DLD1 (cell line): ENCODE measurements around the gene IL1RAPL1.
"Not testable (repeated sequence)": the region's sequence is repeated elsewhere in the genome, so short reads cannot be mapped to it uniquely, and the experiment has no call there.

Experiments
- in situ Hi-C: cut with HindIII; loops from 2 replicates; pipeline ENCODE4 v1.10.0; 2017; ENCODE audit warnings: low sequenced_read_pairs

Gene IL1RAPL1

DNA sequence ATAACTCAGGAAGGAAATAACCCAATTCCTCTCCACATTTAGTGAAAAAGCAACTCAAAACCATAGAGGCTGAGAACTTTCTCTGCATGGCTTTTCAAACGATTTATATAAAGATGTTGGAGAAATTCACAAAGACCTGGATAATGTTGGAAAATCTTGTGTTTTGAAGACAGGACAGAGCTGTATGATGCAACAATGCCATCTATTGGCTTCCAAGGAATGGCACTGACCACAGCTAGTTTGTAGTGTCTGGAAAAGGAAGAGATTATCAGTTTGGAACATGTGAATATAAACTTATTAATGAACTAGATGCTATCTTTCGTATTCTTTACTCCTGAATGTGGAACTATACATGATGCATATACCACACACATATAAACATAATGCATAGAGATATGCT is 503.6 kb downstream of the IL1RAPL1 start:
- in situ Hi-C loops, result no loop called here

DNA sequence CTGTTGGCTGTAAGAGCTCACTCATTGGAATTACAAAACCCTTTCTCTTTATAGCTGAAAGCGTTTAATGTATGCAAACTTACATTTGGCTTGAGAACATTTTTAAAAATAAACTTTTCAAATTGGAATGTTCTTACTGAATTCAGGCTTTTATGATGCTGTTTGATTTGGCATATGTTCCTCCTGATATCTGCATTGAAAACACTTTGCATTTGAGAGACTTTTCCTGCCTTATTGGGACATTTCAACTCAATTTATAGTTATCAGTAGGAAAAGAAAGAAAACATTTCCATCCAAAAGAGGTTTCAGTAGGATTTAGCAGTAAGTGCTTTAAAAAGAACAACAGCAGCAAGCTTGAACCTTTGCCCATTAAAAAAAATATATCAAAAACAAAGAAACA is 520.0 kb downstream of the IL1RAPL1 start:
- in situ Hi-C loops, result no loop called here

DNA sequence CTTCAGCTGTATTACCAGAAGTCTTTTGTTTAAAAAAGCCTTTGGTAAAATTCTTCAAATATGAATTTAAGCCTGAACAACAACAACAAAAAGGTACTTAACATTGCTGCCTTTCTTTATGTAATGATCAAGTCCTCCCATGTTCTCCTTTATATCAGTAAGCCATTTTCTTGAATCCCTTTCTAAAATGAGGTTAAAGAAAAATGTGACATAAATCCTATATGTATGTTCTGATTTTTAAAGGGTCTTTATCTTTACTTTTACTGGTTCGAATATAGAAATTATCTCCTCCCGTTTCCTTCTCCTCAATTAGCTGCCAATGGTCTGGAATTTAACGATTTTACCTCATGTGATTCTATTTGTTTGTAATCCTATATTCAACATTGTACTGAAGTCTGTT is 522.8 kb downstream of the IL1RAPL1 start:
- in situ Hi-C loops, result no loop called here

DNA sequence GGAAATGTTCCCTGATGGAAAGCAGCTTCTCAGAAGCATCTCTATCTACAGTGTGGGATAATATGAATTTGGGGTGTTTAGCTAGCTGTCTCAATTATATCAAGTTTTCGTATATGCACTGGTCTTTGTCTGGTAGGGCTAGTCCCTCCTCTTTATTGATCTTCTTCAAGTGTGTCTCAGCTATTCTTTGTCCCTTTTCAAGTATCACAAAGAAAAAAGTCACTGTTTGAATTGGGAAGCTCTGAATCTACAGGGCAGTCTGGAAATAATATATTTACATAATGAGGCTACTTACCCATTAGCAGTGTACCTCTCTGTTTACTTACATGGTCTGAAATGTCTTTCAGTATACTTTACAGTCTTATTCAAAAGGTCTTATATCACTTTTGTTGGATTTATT is 526.0 kb downstream of the IL1RAPL1 start:
- in situ Hi-C loops, result no loop called here

DNA sequence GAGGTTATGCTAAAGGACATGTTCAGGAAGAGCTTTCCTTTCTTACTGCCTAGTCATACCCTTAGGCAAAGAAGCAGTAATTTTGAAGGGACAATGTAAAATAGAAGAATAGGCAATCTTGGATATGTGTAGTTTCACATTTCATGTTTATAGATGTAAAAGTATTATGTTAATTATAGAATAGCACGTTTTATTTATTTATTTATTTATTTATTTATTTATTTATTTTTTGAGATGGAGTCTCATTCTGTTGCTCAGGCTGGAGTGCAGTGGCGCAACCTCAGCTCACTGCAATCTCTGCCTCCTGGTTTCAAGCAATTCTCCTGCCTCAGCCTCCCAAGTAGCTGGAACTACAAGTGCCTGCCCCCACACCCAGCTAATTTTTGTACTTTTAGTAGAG is 535.6 kb downstream of the IL1RAPL1 start:
- in situ Hi-C loops, result not testable (repeated sequence)

DNA sequence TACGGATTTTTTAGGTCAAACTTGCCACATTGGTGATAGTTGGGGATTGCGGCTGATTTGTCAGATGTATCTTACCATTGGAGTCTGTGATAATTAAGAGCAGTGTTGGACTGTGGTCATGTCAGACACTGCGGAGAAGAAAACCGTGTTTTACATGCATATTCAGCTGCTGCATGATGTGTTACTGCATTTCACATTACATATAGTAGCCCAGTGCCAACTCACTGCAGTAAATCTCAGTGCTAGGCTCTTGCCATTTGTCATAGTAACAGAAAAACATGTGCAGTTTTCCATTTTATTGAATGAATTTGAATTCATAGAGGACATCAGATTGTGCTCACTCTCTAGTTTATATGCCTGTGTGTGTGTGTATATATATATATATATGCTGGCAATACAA is 543.7 kb downstream of the IL1RAPL1 start:
- in situ Hi-C loops, result no loop called here

DNA sequence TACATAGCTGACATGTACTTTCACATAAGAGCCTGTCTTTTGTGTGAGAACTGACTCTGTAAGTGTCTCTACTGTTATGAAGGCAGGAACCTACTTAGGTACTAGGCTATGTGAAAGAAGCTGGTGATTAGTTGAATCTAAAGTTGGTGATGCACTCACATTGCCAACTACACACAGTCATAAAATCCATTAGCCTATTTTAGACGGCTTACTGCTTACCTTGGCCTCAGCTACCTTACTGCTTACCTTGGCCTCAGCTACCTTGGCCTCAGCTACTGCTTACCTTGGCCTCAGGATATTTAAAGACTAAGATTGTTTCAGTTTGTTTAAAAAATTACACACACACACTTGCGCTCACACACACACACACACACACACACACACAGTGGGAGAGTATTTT is 549.7 kb downstream of the IL1RAPL1 start:
- in situ Hi-C loops, result no loop called here

DNA sequence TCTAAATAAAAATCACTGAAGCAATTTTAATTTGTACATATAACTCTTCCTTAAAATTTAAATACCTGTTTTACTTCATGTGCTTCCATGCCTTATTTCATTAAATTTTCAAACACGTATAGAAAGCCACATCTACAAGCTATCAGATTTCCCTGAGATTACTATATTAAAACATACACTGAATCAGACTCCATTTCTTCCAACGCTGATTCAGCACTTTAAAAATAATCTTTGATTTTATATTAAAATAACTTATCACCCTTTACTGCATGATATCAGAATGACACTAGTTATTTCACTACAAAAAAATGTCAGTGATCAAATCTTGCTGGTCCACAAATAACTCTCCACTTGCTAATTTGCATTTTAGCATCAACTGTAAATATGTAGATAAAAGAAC is 550.8 kb downstream of the IL1RAPL1 start:
- in situ Hi-C loops, result no loop called here

DNA sequence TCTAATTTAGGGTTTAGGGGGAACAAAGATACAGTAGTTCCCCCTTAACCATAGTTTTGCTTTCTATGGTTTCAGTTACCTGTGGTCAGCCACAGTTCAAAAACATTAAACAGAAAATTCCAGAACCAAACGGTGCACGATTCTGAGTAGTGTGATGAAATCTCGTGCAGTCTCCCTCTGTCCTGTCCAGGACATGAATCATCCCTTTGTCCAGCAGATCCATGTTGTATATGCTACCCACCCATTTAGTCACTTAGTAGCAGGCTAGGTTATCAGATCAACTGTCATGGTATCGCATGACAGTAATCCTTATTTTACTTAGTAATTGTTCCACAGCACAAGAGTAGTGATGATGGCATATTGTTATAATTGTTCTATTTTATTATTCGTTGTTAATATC is 556.1 kb downstream of the IL1RAPL1 start:
- in situ Hi-C loops, result no loop called here

DNA sequence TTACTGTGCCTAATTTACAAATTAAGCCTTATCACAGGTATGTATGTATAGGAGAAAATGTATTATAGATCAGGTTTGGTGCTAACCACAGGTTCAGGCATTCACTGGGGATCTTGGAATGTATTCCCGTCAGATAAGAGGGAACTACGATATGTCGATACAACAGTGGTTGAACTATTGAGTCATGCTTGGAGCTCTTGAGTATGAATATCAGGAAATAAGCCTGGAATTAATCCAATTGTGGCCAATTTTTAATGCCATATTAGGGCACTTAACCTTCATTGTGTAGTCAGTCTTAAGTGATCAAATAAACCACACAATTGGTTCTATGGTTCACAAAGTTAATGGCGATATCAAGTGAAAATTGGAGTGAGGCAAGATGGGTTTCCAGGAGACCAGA is 556.5 kb downstream of the IL1RAPL1 start:
- in situ Hi-C loops, result no loop called here

DNA sequence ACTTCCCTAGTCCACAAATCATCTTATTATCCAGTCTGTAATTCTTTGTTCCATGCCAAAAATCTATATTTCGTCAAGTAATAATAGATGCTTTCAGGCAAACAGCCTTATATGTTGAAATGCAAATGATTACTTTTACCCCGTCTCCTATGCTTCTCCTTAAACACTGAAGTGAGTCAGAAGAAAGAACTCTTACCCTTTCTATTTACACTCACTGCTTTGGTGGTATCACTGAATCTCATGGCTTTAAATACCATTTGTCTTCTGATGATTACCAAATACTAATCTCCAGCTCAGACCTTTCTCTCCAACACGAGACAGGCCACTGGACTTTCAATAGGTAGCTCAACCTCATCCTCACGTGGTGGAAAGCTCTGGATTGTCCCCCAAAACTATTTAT is 558.1 kb downstream of the IL1RAPL1 start:
- in situ Hi-C loops, result no loop called here

DNA sequence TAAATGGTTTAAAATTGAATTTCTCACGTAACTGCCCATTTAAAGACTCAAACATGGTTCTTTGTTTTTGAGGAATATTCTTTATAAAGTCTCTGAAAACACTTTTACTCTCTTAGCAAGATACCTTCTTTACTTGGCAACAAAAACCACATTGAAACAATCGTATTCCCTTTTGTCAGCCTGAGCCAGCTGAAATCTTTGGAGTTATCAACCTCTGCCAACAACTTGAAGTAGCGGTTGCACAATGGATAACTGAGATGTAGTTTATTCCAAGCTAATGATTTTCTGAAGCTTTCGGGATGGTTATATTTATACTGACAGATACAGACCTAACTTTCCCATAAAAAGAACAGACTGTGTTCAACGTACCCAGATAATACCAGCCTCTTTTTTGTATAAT is 561.3 kb downstream of the IL1RAPL1 start:
- in situ Hi-C loops, result no loop called here

DNA sequence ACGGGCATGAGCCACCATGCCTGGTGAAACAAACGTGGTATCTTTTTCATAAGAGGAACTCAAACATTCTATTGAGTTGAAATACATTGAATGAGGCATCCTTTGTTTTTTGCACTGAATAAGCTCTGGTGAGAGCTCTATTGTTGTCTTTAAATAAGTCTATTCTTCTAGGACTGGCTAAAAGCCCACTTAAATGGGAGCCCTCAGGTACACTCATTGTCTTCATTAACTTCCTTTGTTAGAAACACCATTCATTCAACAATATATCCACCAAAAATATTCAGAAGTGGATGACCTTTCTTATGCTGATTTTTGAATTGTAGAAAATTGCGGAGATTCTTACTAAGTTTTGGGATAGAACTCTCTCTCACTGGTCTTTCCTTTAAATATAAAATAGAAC is 568.0 kb downstream of the IL1RAPL1 start:
- in situ Hi-C loops, result no loop called here

DNA sequence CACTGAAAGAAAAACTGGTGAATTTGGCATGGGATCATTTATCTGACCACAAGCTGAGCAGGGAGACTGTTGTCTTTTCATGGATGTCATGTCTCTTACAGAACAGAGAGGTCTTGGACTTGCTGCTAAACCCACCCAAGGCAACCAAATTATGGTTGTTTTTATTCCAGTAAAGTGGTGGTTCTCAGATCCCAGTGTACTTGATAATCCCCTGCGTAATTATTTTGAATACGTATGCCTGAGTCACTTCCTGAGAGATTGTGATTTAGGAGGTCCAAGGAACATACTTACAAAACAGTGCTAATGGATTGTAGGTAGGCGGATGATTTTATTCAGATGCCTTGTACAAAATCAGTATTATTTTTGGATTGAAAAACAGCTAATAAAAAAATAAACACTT is 585.6 kb downstream of the IL1RAPL1 start:
- in situ Hi-C loops, result no loop called here

DNA sequence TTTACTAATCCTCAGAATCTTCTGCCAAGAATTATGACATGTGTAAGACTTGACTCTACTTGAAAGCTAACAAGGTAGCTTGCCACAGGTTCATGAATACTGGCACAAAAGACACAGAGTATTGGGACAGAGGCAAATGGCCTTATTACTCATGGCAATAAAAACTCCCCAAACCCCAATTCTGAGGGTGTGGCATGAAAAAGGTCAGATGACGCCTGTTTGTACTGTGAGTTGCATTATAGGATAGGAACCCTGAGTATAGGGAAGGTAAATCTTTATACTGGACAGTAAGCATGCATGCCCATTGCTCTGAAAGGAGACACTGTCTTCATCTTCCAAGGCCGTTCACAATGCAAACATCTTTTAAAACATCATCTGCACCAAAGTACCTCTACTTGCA is 600.0 kb downstream of the IL1RAPL1 start:
- in situ Hi-C loops, result no loop called here

DNA sequence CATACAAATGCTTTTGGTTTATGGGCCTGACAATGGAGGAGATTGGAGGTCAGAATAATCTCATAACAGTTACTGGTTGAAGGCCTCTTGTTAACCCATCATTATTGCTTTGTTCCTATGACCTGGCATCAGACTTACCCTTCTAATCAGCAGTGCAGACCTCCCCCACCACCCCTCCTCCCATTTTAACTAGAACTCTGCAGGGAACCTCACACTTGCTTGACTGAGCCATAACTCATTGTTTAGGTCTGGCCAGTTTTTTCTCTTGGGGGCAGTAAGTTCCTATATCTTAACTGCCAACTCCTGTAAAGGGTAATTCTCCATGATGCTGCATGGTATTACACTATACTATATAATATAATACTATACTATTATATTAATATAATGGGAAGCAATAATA is 609.3 kb downstream of the IL1RAPL1 start:
- in situ Hi-C loops, result no loop called here

DNA sequence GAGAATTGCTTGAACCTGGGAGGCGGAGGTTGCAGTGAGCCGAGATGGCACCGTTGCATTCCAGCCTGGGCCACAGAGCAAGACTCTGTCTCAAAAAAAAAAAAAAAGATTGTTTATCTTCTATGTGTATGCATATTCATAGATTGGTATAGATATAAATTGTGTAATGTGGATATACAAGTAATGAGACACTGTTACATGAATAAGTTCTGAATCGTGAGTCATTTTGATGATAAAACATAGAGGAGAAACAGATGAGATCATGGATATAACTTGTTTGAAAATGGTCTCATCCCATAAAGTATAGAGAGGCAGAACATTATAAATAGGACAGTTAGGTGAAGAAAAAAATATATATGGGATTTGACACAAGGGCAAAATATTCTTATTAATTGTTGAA is 628.0 kb downstream of the IL1RAPL1 start:
- in situ Hi-C loops, result no loop called here

DNA sequence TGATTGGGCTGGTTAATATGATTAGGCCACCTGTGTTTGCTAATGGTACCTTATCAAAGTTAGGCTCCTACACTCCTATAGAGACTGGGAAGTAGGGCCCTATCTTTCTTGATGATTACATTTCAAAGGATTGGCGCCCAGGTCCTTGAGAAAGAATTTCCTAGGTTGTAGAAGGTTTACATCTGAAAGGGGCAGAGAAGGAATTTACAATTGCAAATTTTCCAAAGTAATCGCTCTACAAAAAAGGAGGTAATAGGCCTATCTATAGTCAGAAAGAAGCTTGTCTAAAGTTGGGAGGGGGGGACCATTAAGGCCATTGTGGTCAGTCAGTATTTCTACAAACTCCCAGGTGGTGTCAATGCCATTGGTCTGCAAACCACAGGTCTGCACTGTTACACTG is 638.4 kb downstream of the IL1RAPL1 start:
- in situ Hi-C loops, result no loop called here

DNA sequence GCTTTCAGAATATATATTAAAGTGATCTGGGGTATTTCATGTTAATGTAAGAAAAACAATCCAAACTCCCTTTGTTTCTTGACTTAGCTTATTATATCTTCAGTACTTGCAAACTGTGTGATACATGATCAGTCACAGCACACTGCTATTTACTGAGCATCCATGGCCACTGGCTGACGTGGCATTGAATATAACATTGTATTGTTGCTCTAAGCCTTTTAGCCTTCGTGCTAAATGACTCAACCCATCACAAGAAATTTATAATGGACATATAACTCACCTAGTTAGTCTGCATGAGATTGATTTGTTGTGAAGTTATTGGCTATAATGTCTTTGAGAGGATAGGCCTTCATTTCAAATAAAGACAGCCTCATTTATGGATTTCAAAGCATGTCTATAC is 642.6 kb downstream of the IL1RAPL1 start:
- in situ Hi-C loops, result no loop called here

DNA sequence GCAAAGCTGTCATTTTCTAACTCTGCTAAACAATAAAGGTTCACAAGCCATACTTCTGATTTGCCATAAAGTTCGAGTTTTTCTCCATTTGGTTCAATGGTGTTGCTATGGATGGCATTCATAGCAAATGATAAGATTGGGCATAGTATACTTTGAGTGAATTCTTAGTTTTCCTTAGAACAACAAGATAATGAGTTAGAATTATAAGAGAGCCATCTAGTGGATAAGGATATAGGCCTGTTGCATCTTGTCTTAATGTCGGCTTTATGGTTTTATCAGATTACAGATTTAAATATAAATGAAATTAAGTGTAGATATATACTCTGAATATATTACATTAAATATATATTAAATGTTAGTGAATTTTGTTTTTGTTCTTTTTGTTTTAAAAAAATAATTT is 644.6 kb downstream of the IL1RAPL1 start:
- in situ Hi-C loops, result no loop called here

DNA sequence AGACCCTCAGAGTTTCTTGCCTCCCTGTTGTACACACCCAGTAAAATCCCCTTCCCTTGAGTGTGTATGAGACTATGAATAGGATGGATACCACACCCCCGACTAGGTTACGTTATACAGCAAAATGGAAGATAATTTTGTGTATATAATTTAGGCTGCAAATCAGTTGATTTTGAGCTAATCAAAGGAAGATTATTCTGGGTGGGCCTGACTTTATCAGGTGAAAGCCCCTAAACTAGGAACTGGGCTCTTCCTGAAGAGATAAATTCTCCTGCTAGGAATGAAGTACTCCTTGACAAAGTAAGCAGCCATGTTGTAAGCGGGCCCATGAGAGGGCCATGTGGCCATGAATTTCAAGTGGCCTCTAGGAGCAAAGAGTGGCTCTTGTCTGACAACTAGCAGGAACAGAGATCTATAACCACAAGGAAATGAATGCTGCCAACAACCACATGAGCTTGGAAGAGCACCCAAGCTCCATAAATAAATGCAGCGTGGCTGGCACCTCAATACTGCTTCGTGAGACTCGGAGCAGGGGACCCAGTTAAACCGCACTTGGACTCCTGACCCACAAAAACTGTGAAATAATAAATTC is 646.4 kb downstream of the IL1RAPL1 start:
- in situ Hi-C loops, result no loop called here

DNA sequence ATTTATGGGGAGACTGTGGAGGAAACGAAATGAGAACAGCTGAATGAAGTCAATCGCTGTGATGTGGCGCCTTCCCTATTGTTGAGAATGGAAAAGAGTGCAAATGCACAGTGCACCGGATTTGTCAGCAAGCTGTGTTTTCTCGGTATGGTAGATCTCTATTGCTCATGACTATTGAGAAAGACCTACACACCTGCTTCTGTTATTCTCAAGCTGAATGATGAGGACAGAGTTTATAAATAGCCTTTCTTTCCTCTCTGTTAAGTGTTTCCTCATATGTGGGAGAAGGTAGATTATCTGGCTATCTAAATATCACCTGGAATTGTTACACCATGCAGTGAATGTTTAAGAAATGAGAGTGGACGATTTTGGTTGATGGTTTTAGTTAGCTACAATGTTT is 650.7 kb downstream of the IL1RAPL1 start:
- in situ Hi-C loops, result no loop called here

DNA sequence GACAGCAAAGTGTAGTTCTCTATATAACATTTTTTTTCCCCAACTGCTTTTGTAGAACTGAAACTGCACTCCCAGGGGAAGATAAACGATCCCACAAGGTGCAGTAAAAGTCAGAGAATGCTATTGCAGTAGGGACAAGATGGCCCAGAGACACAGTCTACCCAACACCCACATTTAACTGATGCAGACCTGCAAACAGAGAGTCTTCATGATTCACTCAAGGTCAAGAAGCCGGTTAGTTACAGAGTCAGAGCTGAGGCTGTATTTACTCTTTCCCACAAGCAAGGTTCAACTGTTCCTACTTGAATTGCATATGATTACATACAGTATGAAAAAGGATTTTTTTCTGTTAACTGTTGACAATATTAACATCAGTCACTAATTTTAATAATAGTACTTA is 654.6 kb downstream of the IL1RAPL1 start:
- in situ Hi-C loops, result no loop called here

DNA sequence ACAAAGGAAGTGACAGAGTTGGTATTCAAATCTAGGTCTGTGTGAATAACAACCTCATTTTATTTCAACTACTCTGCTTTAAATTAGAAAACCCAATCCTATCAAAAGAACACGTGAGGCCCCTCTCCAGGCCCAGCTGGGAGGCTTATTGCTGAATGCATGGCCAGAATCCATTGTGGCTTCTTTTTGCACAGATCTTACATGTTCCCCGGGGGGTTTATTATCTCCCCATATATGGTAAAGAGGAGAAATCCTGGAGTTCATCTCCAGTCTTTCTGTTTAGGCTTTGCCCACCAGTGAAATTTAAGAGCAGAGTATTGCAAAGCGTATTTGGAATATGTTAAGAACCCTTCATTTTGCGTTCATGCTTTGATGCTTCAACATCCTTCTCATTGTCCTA is 655.6 kb downstream of the IL1RAPL1 start:
- in situ Hi-C loops, result no loop called here
